WTC11 (cell line): ENCODE results near the gene TEN1. TPM values are rescaled to one million over a fixed set of nuclear protein-coding genes. Genes with fewer than 3 reads are reported as not detected.

Source experiments
- ATAC-seq: fragments of 200-7000 bp; cut with Tn5 transposase; 2 replicates; pipeline ENCODE4 v1.10.0; 2021; ENCODE audit warnings: mild to moderate bottlenecking, moderate library complexity
- CTCF ChIA-PET: fragments of 300-600 bp; sonication (Branson Sonifier 250); formaldehyde crosslinking; loops from one replicate; lab custom pipeline; 2021; ENCODE audit warnings: antibody characterized with exemption; lab: Charles Lee
- POLR2A ChIA-PET: fragments of 350-600 bp; sonication (Branson Sonifier 250); formaldehyde crosslinking; loops from one replicate; lab custom pipeline; 2021; ENCODE audit warnings: antibody characterized with exemption; lab: Charles Lee
- DNase-seq: peaks from one replicate; pipeline ENCODE4 v3.0.0; 2021; ENCODE audit warnings: low spot score
- H3K27ac Mint-ChIP-seq: 2 replicates; pipeline ENCODE4 v1.8.0; 2021; ENCODE audit warnings: mixed read lengths
- H3K27me3 Mint-ChIP-seq: 2 replicates; pipeline ENCODE4 v1.8.0; 2021; ENCODE audit warnings: low read depth, mild to moderate bottlenecking, moderate library complexity, mixed read lengths
- H3K36me3 Mint-ChIP-seq: 2 replicates; pipeline ENCODE4 v1.8.0; 2021; ENCODE audit warnings: mixed read lengths
- H3K4me1 Mint-ChIP-seq: 2 replicates; pipeline ENCODE4 v1.8.0; 2022; ENCODE audit warnings: mixed read lengths
- H3K4me3 Mint-ChIP-seq: 2 replicates; pipeline ENCODE4 v1.8.0; 2021; ENCODE audit warnings: mild to moderate bottlenecking, moderate library complexity, mixed read lengths
- H3K9me3 Mint-ChIP-seq: 2 replicates; pipeline ENCODE4 v1.8.0; 2021; ENCODE audit warnings: mixed read lengths
- GRHL2 ChIP-seq: fragments of 250-450 bp; sonication (Bioruptor Pico); IDR thresholded peaks from 2 replicates; pipeline ENCODE4 v1.8.0; 2022; ENCODE audit warnings: mild to moderate bottlenecking, moderate library complexity; ENCODE audit not compliant: insufficient replicate concordance, severe bottlenecking
- IRF1 ChIP-seq: sonication (generic); formaldehyde crosslinking; IDR thresholded peaks from 2 replicates; pipeline ENCODE4 v1.8.0; 2023; ENCODE audit warnings: missing genetic modification reagents
- IRF2 ChIP-seq: sonication (generic); formaldehyde crosslinking; IDR thresholded peaks from 2 replicates; pipeline ENCODE4 v1.8.0; 2022; ENCODE audit warnings: low read depth, missing genetic modification reagents, borderline replicate concordance
- JAZF1 ChIP-seq: fragments of 250-450 bp; sonication (Bioruptor Pico); IDR thresholded peaks from 2 replicates; pipeline ENCODE4 v1.9.0; 2021; ENCODE audit warnings: moderate library complexity, mild to moderate bottlenecking, inconsistent platforms
- JUN ChIP-seq: sonication (generic); formaldehyde crosslinking; IDR thresholded peaks from 2 replicates; pipeline ENCODE4 v1.8.0; 2023; ENCODE audit warnings: mild to moderate bottlenecking, missing genetic modification reagents
- KAT7 ChIP-seq: sonication (generic); formaldehyde crosslinking; IDR thresholded peaks from 2 replicates; pipeline ENCODE4 v1.8.1; 2023; ENCODE audit warnings: missing genetic modification reagents, mild to moderate bottlenecking, borderline replicate concordance
- NFYB ChIP-seq: sonication (generic); formaldehyde crosslinking; conservative IDR thresholded peaks from 2 replicates; pipeline ENCODE4 v1.8.0; 2022; ENCODE audit warnings: low read depth, missing genetic modification reagents
- SMAD4 ChIP-seq: sonication (generic); formaldehyde crosslinking; IDR thresholded peaks from 2 replicates; pipeline ENCODE4 v1.8.0; 2022; ENCODE audit warnings: mild to moderate bottlenecking, missing genetic modification reagents
- SP1 ChIP-seq: sonication (generic); formaldehyde crosslinking; conservative IDR thresholded peaks from 2 replicates; pipeline ENCODE4 v1.8.1; 2022; ENCODE audit warnings: missing genetic modification reagents
- STAT6 ChIP-seq: sonication (generic); formaldehyde crosslinking; conservative IDR thresholded peaks from 2 replicates; pipeline ENCODE4 v1.8.1; 2023; ENCODE audit warnings: mild to moderate bottlenecking, low read depth, missing genetic modification reagents, moderate library complexity
- USF2 ChIP-seq: sonication (generic); formaldehyde crosslinking; IDR thresholded peaks from 2 replicates; pipeline ENCODE4 v1.8.1; 2023; ENCODE audit warnings: mild to moderate bottlenecking, missing genetic modification reagents, moderate library complexity
- total RNA-seq: library from RNA; stranded (reverse); gene quantifications from 3 replicates; pipeline ENCODE4 v1.2.3, GENCODE V29; 2021
- TF ChIP-seq, protein P1 (sequence below): fragments of 250-450 bp; sonication (Bioruptor Pico); IDR thresholded peaks from 2 replicates; pipeline ENCODE4 v1.9.0; 2021; ENCODE audit warnings: mild to moderate bottlenecking, borderline replicate concordance
- TF ChIP-seq, protein P2 (sequence below): sonication (generic); formaldehyde crosslinking; IDR thresholded peaks from 2 replicates; pipeline ENCODE4 v1.8.0; 2022; ENCODE audit warnings: mild to moderate bottlenecking, missing genetic modification reagents
- TF ChIP-seq, protein P3 (sequence below): fragments of 250-450 bp; sonication (Bioruptor Pico); IDR thresholded peaks from 2 replicates; pipeline ENCODE4 v1.9.0; 2021; ENCODE audit warnings: moderate library complexity, mild to moderate bottlenecking, inconsistent platforms, borderline replicate concordance
- TF ChIP-seq, protein P4 (sequence below): sonication (generic); formaldehyde crosslinking; IDR thresholded peaks from 2 replicates; pipeline ENCODE4 v1.8.0; 2022; ENCODE audit warnings: missing genetic modification reagents
- TF ChIP-seq, protein P5 (sequence below): sonication (generic); formaldehyde crosslinking; IDR thresholded peaks from 2 replicates; pipeline ENCODE4 v1.8.1; 2022; ENCODE audit warnings: mild to moderate bottlenecking, missing genetic modification reagents, moderate library complexity, borderline replicate concordance

Gene TEN1
- total RNA-seq, 1 experiment from 2014 or later: 15.6 TPM

GRCh38 chr17:75978938-75979704 lies at the start of gene TEN1, which contains the start of gene ACOX1 (continued):
- TF ChIP-seq, protein P1, sequence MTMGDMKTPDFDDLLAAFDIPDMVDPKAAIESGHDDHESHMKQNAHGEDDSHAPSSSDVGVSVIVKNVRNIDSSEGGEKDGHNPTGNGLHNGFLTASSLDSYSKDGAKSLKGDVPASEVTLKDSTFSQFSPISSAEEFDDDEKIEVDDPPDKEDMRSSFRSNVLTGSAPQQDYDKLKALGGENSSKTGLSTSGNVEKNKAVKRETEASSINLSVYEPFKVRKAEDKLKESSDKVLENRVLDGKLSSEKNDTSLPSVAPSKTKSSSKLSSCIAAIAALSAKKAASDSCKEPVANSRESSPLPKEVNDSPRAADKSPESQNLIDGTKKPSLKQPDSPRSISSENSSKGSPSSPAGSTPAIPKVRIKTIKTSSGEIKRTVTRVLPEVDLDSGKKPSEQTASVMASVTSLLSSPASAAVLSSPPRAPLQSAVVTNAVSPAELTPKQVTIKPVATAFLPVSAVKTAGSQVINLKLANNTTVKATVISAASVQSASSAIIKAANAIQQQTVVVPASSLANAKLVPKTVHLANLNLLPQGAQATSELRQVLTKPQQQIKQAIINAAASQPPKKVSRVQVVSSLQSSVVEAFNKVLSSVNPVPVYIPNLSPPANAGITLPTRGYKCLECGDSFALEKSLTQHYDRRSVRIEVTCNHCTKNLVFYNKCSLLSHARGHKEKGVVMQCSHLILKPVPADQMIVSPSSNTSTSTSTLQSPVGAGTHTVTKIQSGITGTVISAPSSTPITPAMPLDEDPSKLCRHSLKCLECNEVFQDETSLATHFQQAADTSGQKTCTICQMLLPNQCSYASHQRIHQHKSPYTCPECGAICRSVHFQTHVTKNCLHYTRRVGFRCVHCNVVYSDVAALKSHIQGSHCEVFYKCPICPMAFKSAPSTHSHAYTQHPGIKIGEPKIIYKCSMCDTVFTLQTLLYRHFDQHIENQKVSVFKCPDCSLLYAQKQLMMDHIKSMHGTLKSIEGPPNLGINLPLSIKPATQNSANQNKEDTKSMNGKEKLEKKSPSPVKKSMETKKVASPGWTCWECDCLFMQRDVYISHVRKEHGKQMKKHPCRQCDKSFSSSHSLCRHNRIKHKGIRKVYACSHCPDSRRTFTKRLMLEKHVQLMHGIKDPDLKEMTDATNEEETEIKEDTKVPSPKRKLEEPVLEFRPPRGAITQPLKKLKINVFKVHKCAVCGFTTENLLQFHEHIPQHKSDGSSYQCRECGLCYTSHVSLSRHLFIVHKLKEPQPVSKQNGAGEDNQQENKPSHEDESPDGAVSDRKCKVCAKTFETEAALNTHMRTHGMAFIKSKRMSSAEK: no peak
- TF ChIP-seq IRF1 (CRISPR knock-in tag): no peak
- TF ChIP-seq JUN (CRISPR knock-in tag): no peak

GRCh38 chr17:75931062-75931461 lies 48.0 kb upstream of the TEN1 start:
- Mint-ChIP-seq H3K36me3 (no peaks in the 10 kb centered on the region; the same call in 1 of the 2 replicates), H3K4me3 (no peak overlapping the region), H3K4me1 (no peaks in the 10 kb centered on the region), H3K27me3 (no peaks in the 10 kb centered on the region), H3K27ac (peak overlapping the region; percentile 57; the same call in 1 of the 2 replicates), H3K9me3 (no peaks in the 10 kb centered on the region)
- ChIA-PET POLR2A (interaction anchor here (0.5 kb wide), 1 partner anchor 180 kb away, joined by 4 read pairs; no protein-coding TSS in a partner anchor), CTCF (interaction anchor here (0.7 kb wide), 1 partner anchor 190 kb away, joined by 4 read pairs; no protein-coding TSS in a partner anchor)
- TF ChIP-seq NFYB (CRISPR knock-in tag) (no peak), SP1 (CRISPR knock-in tag) (no peak), GRHL2 (no peak), STAT6 (CRISPR knock-in tag) (no peak), KAT7 (CRISPR knock-in tag) (no peak), USF2 (CRISPR knock-in tag) (no peak)
- TF ChIP-seq, protein P2, sequence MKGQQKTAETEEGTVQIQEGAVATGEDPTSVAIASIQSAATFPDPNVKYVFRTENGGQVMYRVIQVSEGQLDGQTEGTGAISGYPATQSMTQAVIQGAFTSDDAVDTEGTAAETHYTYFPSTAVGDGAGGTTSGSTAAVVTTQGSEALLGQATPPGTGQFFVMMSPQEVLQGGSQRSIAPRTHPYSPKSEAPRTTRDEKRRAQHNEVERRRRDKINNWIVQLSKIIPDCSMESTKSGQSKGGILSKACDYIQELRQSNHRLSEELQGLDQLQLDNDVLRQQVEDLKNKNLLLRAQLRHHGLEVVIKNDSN (CRISPR knock-in tag): no peak
- TF ChIP-seq, protein P3, sequence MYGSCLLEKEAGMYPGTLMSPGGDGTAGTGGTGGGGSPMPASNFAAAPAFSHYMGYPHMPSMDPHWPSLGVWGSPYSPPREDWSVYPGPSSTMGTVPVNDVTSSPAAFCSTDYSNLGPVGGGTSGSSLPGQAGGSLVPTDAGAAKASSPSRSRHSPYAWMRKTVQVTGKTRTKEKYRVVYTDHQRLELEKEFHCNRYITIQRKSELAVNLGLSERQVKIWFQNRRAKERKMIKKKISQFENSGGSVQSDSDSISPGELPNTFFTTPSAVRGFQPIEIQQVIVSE (CRISPR knock-in tag): no peak
- ATAC-seq (no peak), DNase-seq (no peak)

DNA sequence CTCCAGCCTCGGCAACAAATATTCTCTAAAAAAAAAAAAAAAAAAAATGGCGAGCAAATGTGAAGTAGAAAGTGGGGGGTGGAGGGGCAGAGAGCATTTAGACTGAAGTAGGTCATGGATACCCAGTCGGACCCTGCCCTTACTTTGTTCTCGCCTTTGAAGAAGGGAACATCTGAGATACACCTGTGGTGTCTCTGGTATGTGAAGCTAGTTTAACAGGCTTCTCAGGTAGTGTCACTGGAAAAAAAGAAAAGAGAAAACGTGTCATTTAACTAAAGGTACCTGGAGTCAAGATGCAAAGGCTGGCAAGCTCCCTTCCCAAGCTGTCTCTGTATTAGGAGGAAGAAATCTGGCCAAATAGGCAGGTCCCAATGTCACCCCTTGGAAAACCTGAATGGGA lies 46.2 kb upstream of the TEN1 start:
- CTCF ChIA-PET: no interaction called here
- no peak for DNase-seq
- H3K9me3 Mint-ChIP-seq: no peaks in the 10 kb centered on the region
- H3K27me3 Mint-ChIP-seq: no peaks in the 10 kb centered on the region
- H3K4me3 Mint-ChIP-seq: no peak overlapping the region
- no peak for ATAC-seq
- no peaks in the 10 kb centered on the region; the same call in 1 of the 2 replicates for H3K36me3 Mint-ChIP-seq
- H3K4me1 Mint-ChIP-seq: no peaks in the 10 kb centered on the region
- H3K27ac Mint-ChIP-seq: no peak overlapping the region
- POLR2A ChIA-PET: no interaction called here
- TF ChIP-seq SMAD4 (CRISPR knock-in tag) (no peak), GRHL2 (no peak), NFYB (CRISPR knock-in tag) (no peak), IRF2 (CRISPR knock-in tag) (no peak), JAZF1 (no peak)
- TF ChIP-seq, protein P4, sequence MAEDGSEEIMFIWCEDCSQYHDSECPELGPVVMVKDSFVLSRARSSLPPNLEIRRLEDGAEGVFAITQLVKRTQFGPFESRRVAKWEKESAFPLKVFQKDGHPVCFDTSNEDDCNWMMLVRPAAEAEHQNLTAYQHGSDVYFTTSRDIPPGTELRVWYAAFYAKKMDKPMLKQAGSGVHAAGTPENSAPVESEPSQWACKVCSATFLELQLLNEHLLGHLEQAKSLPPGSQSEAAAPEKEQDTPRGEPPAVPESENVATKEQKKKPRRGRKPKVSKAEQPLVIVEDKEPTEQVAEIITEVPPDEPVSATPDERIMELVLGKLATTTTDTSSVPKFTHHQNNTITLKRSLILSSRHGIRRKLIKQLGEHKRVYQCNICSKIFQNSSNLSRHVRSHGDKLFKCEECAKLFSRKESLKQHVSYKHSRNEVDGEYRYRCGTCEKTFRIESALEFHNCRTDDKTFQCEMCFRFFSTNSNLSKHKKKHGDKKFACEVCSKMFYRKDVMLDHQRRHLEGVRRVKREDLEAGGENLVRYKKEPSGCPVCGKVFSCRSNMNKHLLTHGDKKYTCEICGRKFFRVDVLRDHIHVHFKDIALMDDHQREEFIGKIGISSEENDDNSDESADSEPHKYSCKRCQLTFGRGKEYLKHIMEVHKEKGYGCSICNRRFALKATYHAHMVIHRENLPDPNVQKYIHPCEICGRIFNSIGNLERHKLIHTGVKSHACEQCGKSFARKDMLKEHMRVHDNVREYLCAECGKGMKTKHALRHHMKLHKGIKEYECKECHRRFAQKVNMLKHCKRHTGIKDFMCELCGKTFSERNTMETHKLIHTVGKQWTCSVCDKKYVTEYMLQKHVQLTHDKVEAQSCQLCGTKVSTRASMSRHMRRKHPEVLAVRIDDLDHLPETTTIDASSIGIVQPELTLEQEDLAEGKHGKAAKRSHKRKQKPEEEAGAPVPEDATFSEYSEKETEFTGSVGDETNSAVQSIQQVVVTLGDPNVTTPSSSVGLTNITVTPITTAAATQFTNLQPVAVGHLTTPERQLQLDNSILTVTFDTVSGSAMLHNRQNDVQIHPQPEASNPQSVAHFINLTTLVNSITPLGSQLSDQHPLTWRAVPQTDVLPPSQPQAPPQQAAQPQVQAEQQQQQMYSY (CRISPR knock-in tag): no peak
- TF ChIP-seq, protein P5, sequence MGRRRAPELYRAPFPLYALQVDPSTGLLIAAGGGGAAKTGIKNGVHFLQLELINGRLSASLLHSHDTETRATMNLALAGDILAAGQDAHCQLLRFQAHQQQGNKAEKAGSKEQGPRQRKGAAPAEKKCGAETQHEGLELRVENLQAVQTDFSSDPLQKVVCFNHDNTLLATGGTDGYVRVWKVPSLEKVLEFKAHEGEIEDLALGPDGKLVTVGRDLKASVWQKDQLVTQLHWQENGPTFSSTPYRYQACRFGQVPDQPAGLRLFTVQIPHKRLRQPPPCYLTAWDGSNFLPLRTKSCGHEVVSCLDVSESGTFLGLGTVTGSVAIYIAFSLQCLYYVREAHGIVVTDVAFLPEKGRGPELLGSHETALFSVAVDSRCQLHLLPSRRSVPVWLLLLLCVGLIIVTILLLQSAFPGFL (CRISPR knock-in tag): no peak
